Dedifferentiated amniotic fluid mesenchymal stem cell (primary cell): ENCODE data around the gene HCRTR1.
A peak's percentile ranks its signal among the peaks of the same experiment; 100 is the strongest.
"Not testable (repeated sequence)": the region's sequence is repeated elsewhere in the genome, so short reads cannot be mapped to it uniquely, and the experiment has no call there.

Experiments used
- DNase-seq: peaks from one replicate; pipeline ENCODE4 v3.0.0-alpha.2; 2016; ENCODE audit errors: extremely low spot score

HCRTR1 gene

GRCh38 chr1:31581821-31582810, 35.4 kb upstream of the HCRTR1 start:
- no peak for DNase-seq

GRCh38 chr1:31583082-31583994, 34.2 kb upstream of the HCRTR1 start:
- no peak for DNase-seq

GRCh38 chr1:31583995-31584868, 33.3 kb upstream of the HCRTR1 start:
- no peak for DNase-seq

- no peak for DNase-seq
Observed at GRCh38 chr1:31584869-31585735, 32.4 kb upstream of the HCRTR1 start.

- no peak for DNase-seq
Observed at GRCh38 chr1:31585736-31586365, 31.6 kb upstream of the HCRTR1 start.

- DNase-seq = no peak
Observed at GRCh38 chr1:31586376-31587327, 30.8 kb upstream of the HCRTR1 start.

- not testable (repeated sequence) for DNase-seq
Observed at GRCh38 chr1:31587328-31587699, 30.2 kb upstream of the HCRTR1 start.

- no peak for DNase-seq
Observed at GRCh38 chr1:31587720-31588423, 29.6 kb upstream of the HCRTR1 start.

- DNase-seq = no peak
Observed at GRCh38 chr1:31588751-31589515, 28.6 kb upstream of the HCRTR1 start.

- DNase-seq = peak; percentile 36
Observed at GRCh38 chr1:31591425-31592093, 25.9 kb upstream of the HCRTR1 start.

GRCh38 chr1:31592132-31592531, 25.4 kb upstream of the HCRTR1 start:
- DNase-seq = no peak

GRCh38 chr1:31593136-31593665, 24.3 kb upstream of the HCRTR1 start:
- no peak for DNase-seq

- peak; percentile 37 for DNase-seq
Observed at GRCh38 chr1:31593770-31594632, 23.5 kb upstream of the HCRTR1 start.

GRCh38 chr1:31595836-31596736, 21.4 kb upstream of the HCRTR1 start:
- DNase-seq = no peak

GRCh38 chr1:31596737-31597097, 20.8 kb upstream of the HCRTR1 start:
- DNase-seq = no peak
